Fibroblast of pulmonary artery (primary cell): ENCODE measurements around the gene EVA1B.

Experiments
- DNase-seq: peaks from one replicate; pipeline ENCODE4 v3.0.0-alpha.2; 2010; ENCODE audit warnings: low read depth
- H3K4me3 ChIP-seq: replicated peaks from 2 replicates; pipeline ENCODE4 v1.5.1; 2011; ENCODE audit warnings: low read depth, mild to moderate bottlenecking, control low read depth, low read length, moderate library complexity
- CTCF ChIP-seq: IDR thresholded peaks from 2 replicates; pipeline ENCODE4 v1.5.1; 2011; ENCODE audit warnings: mild to moderate bottlenecking, control low read depth, low read length, inconsistent platforms; ENCODE audit errors: missing control alignments

EVA1B gene

GRCh38 chr1:36300526-36300925, 22.9 kb downstream of the EVA1B start:
- no peak overlapping the region for H3K4me3 ChIP-seq

GRCh38 chr1:36298640-36299039, 24.8 kb downstream of the EVA1B start:
- H3K4me3 ChIP-seq = no peak overlapping the region
- no peak for TF ChIP-seq CTCF
- no peak for DNase-seq

More at GRCh38 chr1:36300526-36300925, 22.9 kb downstream of the EVA1B start:
- TF ChIP-seq CTCF = no peak
- DNase-seq = no peak

- TF ChIP-seq CTCF = no peak
- no peak for DNase-seq
Observed at GRCh38 chr1:36297062-36297461, 26.4 kb downstream of the EVA1B start.

GRCh38 chr1:36295390-36295789, 28.1 kb downstream of the EVA1B start:
- DNase-seq = no peak

More at GRCh38 chr1:36297062-36297461, 26.4 kb downstream of the EVA1B start:
- no peak overlapping the region for H3K4me3 ChIP-seq

GRCh38 chr1:36287595-36287994, 35.9 kb downstream of the EVA1B start:
- no peak for TF ChIP-seq CTCF
- no peak overlapping the region for H3K4me3 ChIP-seq
- DNase-seq = no peak

More at GRCh38 chr1:36295390-36295789, 28.1 kb downstream of the EVA1B start:
- H3K4me3 ChIP-seq = no peak overlapping the region
- no peak for TF ChIP-seq CTCF

- H3K4me3 ChIP-seq = no peak overlapping the region
- TF ChIP-seq CTCF = no peak
- no peak for DNase-seq
Observed at GRCh38 chr1:36286802-36287201, 36.6 kb downstream of the EVA1B start.

- H3K4me3 ChIP-seq = no peak overlapping the region
- TF ChIP-seq CTCF = peak; percentile 73
- DNase-seq = peak; percentile 95
Observed at GRCh38 chr1:36285443-36286101, 37.9 kb downstream of the EVA1B start.
